ENCODE data around the gene DIP2A.
"Not testable (repeated sequence)": the region's sequence is repeated elsewhere in the genome, so short reads cannot be mapped to it uniquely, and the experiment has no call there.

The DIP2A gene

DNA sequence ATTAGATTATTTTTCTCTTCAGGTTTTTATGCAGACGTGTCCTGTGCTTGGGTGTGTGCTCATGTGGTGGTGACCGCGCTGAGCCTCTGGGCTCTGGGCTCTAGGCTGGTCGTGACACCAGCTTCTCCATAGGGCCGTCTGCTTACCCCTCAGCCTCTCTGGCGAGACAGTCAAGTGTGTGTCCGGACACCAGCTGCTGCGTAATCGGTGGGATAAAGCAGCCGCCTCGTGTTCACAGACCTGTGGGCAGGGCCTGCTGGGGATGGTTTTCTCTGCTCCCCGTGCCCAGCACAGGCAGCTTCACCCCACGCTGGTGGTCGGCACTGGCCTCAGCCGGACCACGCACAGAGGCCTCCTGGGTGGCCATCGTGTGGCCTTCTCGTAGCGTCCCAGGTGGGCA is 33.6 kb upstream of the DIP2A start:
- no peak for DNase-seq

- no peak for DNase-seq
Measured at GRCh38 chr21:46425571-46425970, 33.1 kb upstream of the DIP2A start.

- DNase-seq: no peak
Measured at GRCh38 chr21:46426313-46427046, 32.2 kb upstream of the DIP2A start.

DNA sequence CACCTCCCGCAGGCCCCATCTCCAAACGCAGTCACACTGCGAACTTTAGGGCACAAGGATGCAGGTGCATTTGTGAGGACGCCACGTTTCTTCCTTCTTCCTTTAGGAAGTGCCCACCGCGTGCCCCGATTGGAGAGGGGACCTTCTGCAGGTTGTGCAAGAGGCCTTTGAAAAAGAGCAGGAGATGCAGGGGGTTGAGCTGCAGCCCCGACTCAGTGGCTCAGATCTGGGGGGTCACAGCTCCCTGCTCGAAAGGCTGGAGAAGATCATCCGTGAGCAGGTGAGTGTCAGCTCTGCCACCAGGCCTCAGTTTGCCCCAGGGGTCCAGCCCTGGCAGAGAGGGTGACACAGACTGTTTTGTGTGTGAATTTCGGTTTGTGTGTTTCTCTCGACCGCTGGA is 31.2 kb upstream of the DIP2A start:
- DNase-seq: no peak

- DNase-seq: no peak
Measured at GRCh38 chr21:46428286-46428685, 30.4 kb upstream of the DIP2A start.

- DNase-seq: no peak
Measured at GRCh38 chr21:46428987-46429710, 29.5 kb upstream of the DIP2A start.

- DNase-seq: no peak
Measured at GRCh38 chr21:46429754-46430681, 28.7 kb upstream of the DIP2A start.

- no peak for DNase-seq
Measured at GRCh38 chr21:46431448-46431847, 27.2 kb upstream of the DIP2A start.

DNA sequence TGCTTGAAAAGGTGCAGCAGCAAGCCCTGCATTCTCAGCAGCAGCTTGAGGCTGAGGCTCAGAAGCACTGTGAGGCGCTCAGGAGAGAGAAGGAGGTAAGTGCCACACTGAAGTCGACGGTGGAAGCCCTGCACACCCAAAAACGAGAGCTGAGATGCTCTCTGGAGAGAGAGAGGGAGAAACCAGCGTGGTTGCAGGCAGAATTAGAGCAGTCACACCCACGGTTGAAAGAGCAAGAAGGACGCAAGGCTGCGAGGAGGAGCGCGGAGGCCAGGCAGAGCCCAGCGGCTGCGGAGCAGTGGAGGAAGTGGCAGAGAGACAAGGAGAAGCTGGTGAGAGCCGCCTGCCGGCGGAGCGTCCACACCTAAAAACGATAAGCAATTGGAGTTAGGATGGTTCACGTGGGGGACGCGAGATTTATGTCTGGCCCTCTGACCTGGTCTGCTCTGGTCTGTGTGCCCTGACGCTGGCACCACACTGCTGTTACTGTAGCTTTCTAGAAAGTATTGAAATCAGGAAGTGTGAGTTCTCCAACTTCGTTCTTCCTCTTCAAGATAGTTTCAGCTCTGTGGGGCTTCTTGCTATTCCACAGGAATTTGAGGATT is 26.7 kb upstream of the DIP2A start:
- no peak for DNase-seq

- not testable (repeated sequence) for DNase-seq
Measured at GRCh38 chr21:46433116-46433515, 25.6 kb upstream of the DIP2A start.

- no peak for DNase-seq
Measured at GRCh38 chr21:46434322-46434958, 24.3 kb upstream of the DIP2A start.

GRCh38 chr21:46435786-46436227 is 22.9 kb upstream of the DIP2A start:
- DNase-seq: no peak

DNA sequence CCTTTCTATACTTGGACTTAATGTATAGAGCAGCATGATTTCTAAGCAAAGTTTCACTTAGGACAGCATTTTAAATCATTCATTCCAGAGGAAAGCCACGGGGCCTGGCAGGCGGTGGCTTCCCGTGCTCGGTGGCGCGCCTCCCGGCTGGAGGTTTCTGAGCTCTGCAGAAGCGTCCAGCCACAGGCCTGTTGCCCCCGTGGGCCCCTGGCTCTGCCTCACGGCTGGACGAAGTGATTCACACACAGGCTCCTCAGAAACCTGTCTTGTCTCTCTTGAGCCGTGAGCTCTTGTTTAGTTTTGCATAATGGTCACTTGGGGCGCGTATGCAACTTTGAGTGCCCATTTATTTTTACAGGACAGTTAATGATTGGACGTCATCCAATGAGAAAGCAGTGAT is 22.1 kb upstream of the DIP2A start:
- no peak for DNase-seq

- no peak for DNase-seq
Measured at GRCh38 chr21:46437096-46437498, 21.6 kb upstream of the DIP2A start.

DNA sequence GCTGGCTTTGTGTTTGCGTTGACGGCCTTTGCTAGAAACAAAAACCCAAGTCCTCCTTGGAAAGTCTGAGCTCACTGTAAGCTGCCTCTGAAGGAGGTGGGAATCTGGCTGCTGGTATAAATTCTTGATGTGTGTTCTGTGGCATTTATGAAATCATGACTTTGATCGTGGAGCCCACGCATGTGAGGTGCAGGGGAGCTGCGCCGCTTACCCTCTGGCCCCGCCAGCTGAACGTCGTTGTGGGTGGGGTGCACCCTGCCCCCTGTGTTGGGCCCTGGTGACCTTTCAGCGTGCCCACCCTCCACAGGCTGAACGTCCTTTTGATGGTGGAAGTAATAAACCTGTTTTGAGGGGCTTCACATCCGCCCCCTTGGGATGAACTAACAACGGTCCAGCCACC is 21.2 kb upstream of the DIP2A start:
- DNase-seq: no peak

- no peak for DNase-seq
Measured at GRCh38 chr21:46438241-46438640, 20.4 kb upstream of the DIP2A start.

DNA sequence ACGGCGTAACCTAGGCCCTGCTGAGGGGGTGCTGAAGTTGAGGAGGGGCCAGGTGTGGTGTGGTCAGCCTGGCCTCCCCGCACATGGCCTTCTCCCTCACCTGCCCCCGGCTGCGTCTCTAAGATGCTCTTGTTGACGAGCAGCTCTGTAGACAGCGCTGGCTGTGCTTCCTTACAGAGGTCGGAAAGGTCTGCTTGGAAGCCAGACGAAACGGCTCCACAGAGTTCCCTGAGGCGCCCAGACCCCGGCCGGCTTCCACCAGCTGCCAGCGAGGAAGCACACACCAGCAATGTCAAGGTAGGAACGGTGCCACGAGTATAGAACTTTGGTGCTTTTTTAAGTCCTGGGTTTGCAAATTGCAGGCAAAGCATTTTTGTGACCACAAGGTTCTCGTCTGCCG is 18.8 kb upstream of the DIP2A start:
- no peak for DNase-seq

GRCh38 chr21:46441331-46441730 is 17.4 kb upstream of the DIP2A start:
- DNase-seq: no peak

GRCh38 chr21:46441961-46442498 is 16.7 kb upstream of the DIP2A start:
- no peak for DNase-seq

DNA sequence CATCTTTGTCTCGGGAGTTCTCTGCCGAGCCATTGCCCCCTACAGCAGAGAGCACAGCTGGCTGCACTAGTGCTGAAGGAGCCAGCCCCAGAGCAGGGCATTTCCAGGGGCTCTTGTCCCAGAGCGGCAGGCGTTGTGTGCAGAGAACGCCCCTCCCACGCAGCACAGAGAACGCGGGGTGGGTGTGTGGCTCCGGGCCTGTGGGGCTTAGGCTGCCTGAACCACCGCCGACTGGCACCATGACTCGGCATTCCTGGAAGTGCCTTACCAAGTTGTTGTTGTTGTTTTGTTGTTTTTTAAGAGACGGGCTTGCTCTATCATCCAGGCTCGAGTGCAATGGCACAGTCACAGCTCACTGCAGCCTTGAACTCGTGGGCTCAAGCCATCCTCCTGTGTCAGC is 15.8 kb upstream of the DIP2A start:
- no peak for DNase-seq

- DNase-seq: no peak
Measured at GRCh38 chr21:46443910-46444309, 14.8 kb upstream of the DIP2A start.

GRCh38 chr21:46448108-46448507 is 10.6 kb upstream of the DIP2A start:
- no peak for DNase-seq

Measured in fibroblast of skin of right quadriceps (primary cell).